Liver (tissue), 3 donors: Measurements from ENCODE around the gene ROR1.

Source experiments
- FOXA1 ChIP-seq: IDR thresholded peaks from 2 replicates; pipeline ENCODE4 v1.6.1; 2016; ENCODE audit warnings: antibody characterized with exemption
- SP1 ChIP-seq: IDR thresholded peaks from 2 replicates; pipeline ENCODE4 v1.6.1; 2018; ENCODE audit warnings: antibody characterized with exemption, mild to moderate bottlenecking
- TF ChIP-seq, protein P1 (sequence below): fragments of 150-350 bp; IDR thresholded peaks from 2 replicates; pipeline ENCODE4 v1.5.1; 2017; ENCODE audit warnings: improper control_type of control experiment, low read depth, low read length; ENCODE audit not compliant: missing input control
- donor health status: healthy.
- donor health status: healthy.

- TF ChIP-seq, protein P1, sequence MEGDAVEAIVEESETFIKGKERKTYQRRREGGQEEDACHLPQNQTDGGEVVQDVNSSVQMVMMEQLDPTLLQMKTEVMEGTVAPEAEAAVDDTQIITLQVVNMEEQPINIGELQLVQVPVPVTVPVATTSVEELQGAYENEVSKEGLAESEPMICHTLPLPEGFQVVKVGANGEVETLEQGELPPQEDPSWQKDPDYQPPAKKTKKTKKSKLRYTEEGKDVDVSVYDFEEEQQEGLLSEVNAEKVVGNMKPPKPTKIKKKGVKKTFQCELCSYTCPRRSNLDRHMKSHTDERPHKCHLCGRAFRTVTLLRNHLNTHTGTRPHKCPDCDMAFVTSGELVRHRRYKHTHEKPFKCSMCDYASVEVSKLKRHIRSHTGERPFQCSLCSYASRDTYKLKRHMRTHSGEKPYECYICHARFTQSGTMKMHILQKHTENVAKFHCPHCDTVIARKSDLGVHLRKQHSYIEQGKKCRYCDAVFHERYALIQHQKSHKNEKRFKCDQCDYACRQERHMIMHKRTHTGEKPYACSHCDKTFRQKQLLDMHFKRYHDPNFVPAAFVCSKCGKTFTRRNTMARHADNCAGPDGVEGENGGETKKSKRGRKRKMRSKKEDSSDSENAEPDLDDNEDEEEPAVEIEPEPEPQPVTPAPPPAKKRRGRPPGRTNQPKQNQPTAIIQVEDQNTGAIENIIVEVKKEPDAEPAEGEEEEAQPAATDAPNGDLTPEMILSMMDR: no peak
- no peak for TF ChIP-seq SP1
- no peak for TF ChIP-seq FOXA1
Measured at GRCh38 chr1:63875636-63876035, 101.8 kb downstream of the ROR1 start.
